Gastrocnemius medialis (tissue), 4 donors: Measurements from ENCODE around the gene TWF2. TPM values are rescaled to one million over a fixed set of nuclear protein-coding genes. Genes with fewer than 3 reads are reported as not detected.
A peak's percentile ranks its signal among the peaks of the same experiment; 100 is the strongest.

Experiments used
- ATAC-seq, 2 donors: fragments of 150-250 bp; one replicate each; pipeline ENCODE4 v1.9.1; 2016
- DNase-seq, 2 donors: peaks; one replicate each; pipeline ENCODE4 v3.0.0-alpha.2; 2019
- H3K27ac ChIP-seq, 4 donors: fragments of 200-600 bp; sonication (generic); 1 replicate in 1 of 4; 2 replicates in 3 of 4; pipeline ENCODE4 v1.5.1; 2016 to 2018; ENCODE audit warnings: mild to moderate bottlenecking in 2 of 4, moderate library complexity in 1 of 4
- H3K27me3 ChIP-seq, 3 donors: fragments of 200-600 bp; sonication (generic) in 2 of 3; 1 replicate in 1 of 3; 2 replicates in 2 of 3; pipeline versions ENCODE4 v1.5.1 to v1.6.0; 2016 to 2019; ENCODE audit warnings: mild to moderate bottlenecking in 1 of 3, moderate library complexity in 1 of 3
- H3K36me3 ChIP-seq, 2 donors: fragments of 200-600 bp; sonication (generic) in 1 of 2; one replicate each; pipeline ENCODE4 v1.5.1; 2017 to 2018
- H3K4me1 ChIP-seq, 2 donors: fragments of 200-600 bp; sonication (generic) in 1 of 2; one replicate each; pipeline ENCODE4 v1.5.1; 2016 to 2017; ENCODE audit warnings: mild to moderate bottlenecking in 2 of 2
- H3K4me3 ChIP-seq, 4 donors: fragments of 200-600 bp; sonication (generic) in 3 of 4; 1 replicate in 1 of 4; 2 replicates in 3 of 4; pipeline ENCODE4 v1.5.1; 2016 to 2019; ENCODE audit warnings: mild to moderate bottlenecking in 2 of 4
- H3K9me3 ChIP-seq, 3 donors: fragments of 200-600 bp; sonication (generic) in 2 of 3; 1 replicate in 1 of 3; 2 replicates in 2 of 3; pipeline ENCODE4 v1.5.1; 2016 to 2019
- POLR2A ChIP-seq, 2 donors: fragments of 450-650 bp; IDR thresholded peaks; one replicate each; pipeline ENCODE4 v1.6.1; 2017; ENCODE audit warnings: antibody characterized with exemption in 2 of 2, mild to moderate bottlenecking in 2 of 2, moderate library complexity in 2 of 2
- in situ Hi-C, 4 donors: fragments of 200-750 bp; cut with MboI; loops; one replicate each; pipeline versions ENCODE4 v1.15.0 to v1.8.0; 2017; ENCODE audit warnings: low sequenced_read_pairs in 4 of 4
- intact Hi-C: fragments of 100-400 bp; cut with DNase I; formaldehyde crosslinking; loops from one replicate; pipeline ENCODE4 v1.15.1; 2023; ENCODE audit warnings: low total_unique reads
- total RNA-seq, 4 donors: library from RNA; depleted of rRNA; stranded (reverse); fragments of >200 nt; gene quantifications; one replicate each; pipeline versions ENCODE4 v1.1.0 to v1.2.3, GENCODE V29; 2016
- TF ChIP-seq, protein P1 (sequence below), 5 experiments: fragments of 450-650 bp in 3 of 5; fragments of 200-600 bp in 2 of 5; sonication (generic) in 2 of 5; IDR thresholded peaks in 4 of 5; conservative IDR thresholded peaks in 1 of 5; 1 replicate in 4 of 5; 2 replicates in 1 of 5; pipeline ENCODE4 v1.5.1; 2016 to 2019; ENCODE audit warnings: antibody characterized with exemption in 5 of 5, mild to moderate bottlenecking in 3 of 5, moderate library complexity in 3 of 5

Gene TWF2
- total RNA-seq, 4 donors from 2014 or later = 99.2 to 222 (median 168) TPM

DNA sequence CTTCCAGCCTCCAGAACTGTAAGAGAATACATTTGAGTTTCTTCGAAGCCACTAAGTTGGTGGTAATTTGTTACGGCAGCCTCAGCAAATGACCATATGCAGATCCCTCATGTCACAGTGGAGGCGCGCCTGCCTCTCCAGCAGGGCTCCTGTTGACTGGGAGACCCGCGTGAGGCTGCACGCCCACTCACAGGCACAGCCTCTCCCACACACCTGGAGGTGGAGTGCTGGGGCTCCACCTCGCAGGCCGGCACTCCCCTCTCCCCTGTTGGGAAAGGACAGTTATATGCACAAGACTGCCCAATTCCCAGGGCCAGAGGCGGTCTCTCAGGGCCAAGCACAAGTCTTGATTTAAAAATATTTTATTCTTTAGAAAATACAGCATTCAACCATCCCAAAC, 10.7 kb downstream of the TWF2 start:
- Histone ChIP-seq H3K4me3 (no peak overlapping the region), H3K9me3 (no peaks in the 10 kb centered on the region), H3K36me3 (peaks cover 0 to 39% of the 10 kb centered on the region in 2 donors), H3K27ac (no peak overlapping the region), H3K27me3 (no peaks in the 10 kb centered on the region), H3K4me1 (peaks cover 16 to 17% of the 10 kb centered on the region in 2 donors)
- no peak for DNase-seq
- intact Hi-C loops = no loop called here
- no peak for TF ChIP-seq POLR2A (IDR thresholded peaks at IDR 0.05)
- TF ChIP-seq, protein P1, sequence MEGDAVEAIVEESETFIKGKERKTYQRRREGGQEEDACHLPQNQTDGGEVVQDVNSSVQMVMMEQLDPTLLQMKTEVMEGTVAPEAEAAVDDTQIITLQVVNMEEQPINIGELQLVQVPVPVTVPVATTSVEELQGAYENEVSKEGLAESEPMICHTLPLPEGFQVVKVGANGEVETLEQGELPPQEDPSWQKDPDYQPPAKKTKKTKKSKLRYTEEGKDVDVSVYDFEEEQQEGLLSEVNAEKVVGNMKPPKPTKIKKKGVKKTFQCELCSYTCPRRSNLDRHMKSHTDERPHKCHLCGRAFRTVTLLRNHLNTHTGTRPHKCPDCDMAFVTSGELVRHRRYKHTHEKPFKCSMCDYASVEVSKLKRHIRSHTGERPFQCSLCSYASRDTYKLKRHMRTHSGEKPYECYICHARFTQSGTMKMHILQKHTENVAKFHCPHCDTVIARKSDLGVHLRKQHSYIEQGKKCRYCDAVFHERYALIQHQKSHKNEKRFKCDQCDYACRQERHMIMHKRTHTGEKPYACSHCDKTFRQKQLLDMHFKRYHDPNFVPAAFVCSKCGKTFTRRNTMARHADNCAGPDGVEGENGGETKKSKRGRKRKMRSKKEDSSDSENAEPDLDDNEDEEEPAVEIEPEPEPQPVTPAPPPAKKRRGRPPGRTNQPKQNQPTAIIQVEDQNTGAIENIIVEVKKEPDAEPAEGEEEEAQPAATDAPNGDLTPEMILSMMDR (IDR thresholded peaks at IDR 0.05 in 4 of 5, conservative IDR thresholded peaks at IDR 0.05 in 1 of 5) = no peak
- ATAC-seq = no peak
- in situ Hi-C loops = no loop called here

DNA sequence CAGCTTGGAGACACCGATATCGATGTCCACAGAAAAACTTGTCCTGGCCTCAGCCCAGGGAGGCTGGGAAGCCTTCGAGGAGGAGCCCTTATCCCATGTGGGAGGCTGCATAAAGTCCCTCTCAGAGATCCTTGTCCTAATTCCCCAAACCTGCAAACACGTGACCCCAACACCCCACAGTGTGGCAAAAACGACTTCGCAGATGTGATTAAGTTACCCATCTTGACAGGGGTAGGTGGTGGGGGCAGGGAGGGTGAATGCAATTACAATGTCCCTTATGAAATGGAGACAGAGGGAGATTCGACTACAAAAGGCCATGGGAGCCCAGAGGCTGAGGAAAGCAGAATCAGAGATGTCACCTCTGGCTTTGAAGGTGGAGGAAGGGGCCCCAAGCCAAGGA, 11.2 kb downstream of the TWF2 start:
- peak in 1 of 2 donors; percentile 14 for DNase-seq
- H3K27me3 ChIP-seq = no peaks in the 10 kb centered on the region
- intact Hi-C loops (no loop called here), in situ Hi-C loops (no loop called here)
- TF ChIP-seq, protein P1 (IDR thresholded peaks at IDR 0.05 in 4 of 5, conservative IDR thresholded peaks at IDR 0.05 in 1 of 5) = no peak
- no peak for TF ChIP-seq POLR2A (IDR thresholded peaks at IDR 0.05)
- H3K9me3 ChIP-seq = no peaks in the 10 kb centered on the region
- peaks cover 0 to 39% of the 10 kb centered on the region in 2 donors for H3K36me3 ChIP-seq
- ATAC-seq = no peak
- H3K4me1 ChIP-seq = peaks cover 11 to 17% of the 10 kb centered on the region in 2 donors
- H3K4me3 ChIP-seq = no peak overlapping the region
- no peak overlapping the region for H3K27ac ChIP-seq

DNA sequence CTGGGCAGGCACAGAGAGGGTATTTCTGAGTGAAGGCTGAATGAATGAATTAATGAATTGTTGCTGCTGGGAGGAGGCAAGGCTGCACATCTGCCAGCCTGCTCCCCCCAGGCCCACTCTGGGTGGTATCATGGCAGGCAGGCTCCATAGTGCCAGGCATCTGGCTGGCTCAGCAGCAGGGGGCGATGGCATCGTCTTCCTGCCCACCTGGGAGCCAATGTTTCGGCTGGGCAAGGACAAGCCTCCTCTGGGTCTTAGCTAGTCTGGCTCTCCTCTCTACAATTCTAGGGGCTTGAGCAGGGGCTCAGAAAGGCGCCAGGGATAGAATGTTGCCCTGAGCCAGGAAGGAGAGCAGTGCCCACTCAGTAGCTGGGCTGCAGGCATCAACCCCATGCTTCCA, 11.8 kb downstream of the TWF2 start:
- ATAC-seq (no peak), DNase-seq (peak in 1 of 2 donors; percentile 14)
- Histone ChIP-seq H3K9me3 (no peaks in the 10 kb centered on the region), H3K4me3 (no peak overlapping the region), H3K36me3 (peaks cover 0 to 39% of the 10 kb centered on the region in 2 donors), H3K27me3 (no peaks in the 10 kb centered on the region), H3K27ac (no peak overlapping the region), H3K4me1 (peaks cover 5 to 11% of the 10 kb centered on the region in 2 donors)
- intact Hi-C loops = no loop called here
- TF ChIP-seq, protein P1 (IDR thresholded peaks at IDR 0.05 in 4 of 5, conservative IDR thresholded peaks at IDR 0.05 in 1 of 5) = peak in 1 of 5 experiments; percentile 15
- no peak for TF ChIP-seq POLR2A (IDR thresholded peaks at IDR 0.05)
- in situ Hi-C loops = no loop called here

DNA sequence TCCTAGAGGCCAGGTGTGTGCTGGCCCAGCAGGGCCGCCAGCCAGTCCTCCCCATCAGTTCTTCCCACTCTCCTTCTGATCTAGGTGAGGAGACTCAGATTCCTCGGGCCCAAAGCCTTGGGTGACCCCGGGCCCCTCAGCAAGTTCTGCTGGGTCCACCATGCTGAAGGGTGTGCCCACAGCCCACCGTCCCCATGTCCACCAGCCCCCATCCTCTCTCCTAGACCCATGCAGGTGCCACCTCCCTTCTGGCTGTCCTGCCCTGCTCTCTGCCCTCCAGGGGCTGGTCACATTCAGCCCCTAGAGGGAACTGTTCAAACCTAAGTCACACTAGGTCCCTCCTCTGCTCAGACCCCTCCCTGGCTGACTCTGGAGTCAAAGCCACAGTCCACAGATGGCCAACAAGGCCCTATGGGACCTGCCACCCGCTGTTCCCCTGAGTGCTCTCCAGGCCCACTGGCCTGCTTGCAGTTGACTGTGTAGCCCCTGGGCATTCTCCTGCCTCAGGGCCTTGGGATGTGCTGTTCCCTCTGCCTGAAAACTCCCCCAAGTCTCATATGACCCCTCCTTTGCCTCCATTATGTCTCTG, 12.6 kb downstream of the TWF2 start:
- H3K36me3 ChIP-seq = peaks cover 0 to 34% of the 10 kb centered on the region in 2 donors

More for the DNA sequence above, 12.6 kb downstream of the TWF2 start:
- DNase-seq (peak in 1 of 2 donors; percentile 17), ATAC-seq (no peak)
- H3K27ac ChIP-seq = no peak overlapping the region
- peaks cover 0 to 5% of the 10 kb centered on the region in 2 donors for H3K4me1 ChIP-seq
- H3K9me3 ChIP-seq = no peaks in the 10 kb centered on the region
- no peak overlapping the region for H3K4me3 ChIP-seq
- intact Hi-C loops (no loop called here), in situ Hi-C loops (no loop called here)
- TF ChIP-seq, protein P1 (IDR thresholded peaks at IDR 0.05 in 4 of 5, conservative IDR thresholded peaks at IDR 0.05 in 1 of 5) = no peak
- no peak for TF ChIP-seq POLR2A (IDR thresholded peaks at IDR 0.05)
- no peaks in the 10 kb centered on the region for H3K27me3 ChIP-seq
